CD14-positive monocyte (primary cell): ENCODE results near the gene DPP10. TPM values are rescaled to one million over a fixed set of nuclear protein-coding genes. Genes with fewer than 3 reads are reported as not detected.

Experiments used
- DNase-seq, 3 donors: peaks; one replicate each; pipeline ENCODE4 v3.0.0-alpha.2; 2011 to 2022
- H2AFZ ChIP-seq: 2 replicates; pipeline ENCODE4 v1.6.0; 2012; ENCODE audit warnings: mild to moderate bottlenecking, low read depth, low read length, inconsistent platforms; ENCODE audit not compliant: insufficient read depth, poor library complexity, severe bottlenecking
- H3K27ac ChIP-seq, 2 donors: 1 replicate in 1 of 2; 2 replicates in 1 of 2; pipeline ENCODE4 v1.5.1; 2012 to 2013; ENCODE audit warnings: low read length in 2 of 2, control low read depth in 1 of 2, inconsistent platforms in 1 of 2, low read depth in 1 of 2, mild to moderate bottlenecking in 1 of 2
- H3K27me3 ChIP-seq, 2 donors: one replicate each; pipeline versions ENCODE4 v1.6.0 to v1.6.1; 2011 to 2013; ENCODE audit warnings: low read length in 2 of 2; ENCODE audit not compliant: control insufficient read depth in 2 of 2, insufficient read depth in 2 of 2
- H3K36me3 ChIP-seq, 2 donors: replicated peaks in 1 of 2; 1 replicate in 1 of 2; 2 replicates in 1 of 2; pipeline versions ENCODE4 v1.5.1 to v1.6.1; 2012 to 2013; ENCODE audit warnings: low read length in 2 of 2, control low read depth in 1 of 2, inconsistent platforms in 1 of 2, mild to moderate bottlenecking in 1 of 2; ENCODE audit not compliant: insufficient read depth in 2 of 2, control insufficient read depth in 1 of 2
- H3K4me1 ChIP-seq, 2 donors: 1 replicate in 1 of 2; 2 replicates in 1 of 2; pipeline versions ENCODE4 v1.5.1 to v1.6.1; 2012 to 2013; ENCODE audit warnings: low read length in 2 of 2, control low read depth in 1 of 2, inconsistent platforms in 1 of 2, mild to moderate bottlenecking in 1 of 2, moderate library complexity in 1 of 2; ENCODE audit not compliant: insufficient read depth in 2 of 2, control insufficient read depth in 1 of 2
- H3K4me2 ChIP-seq: replicated peaks from 2 replicates; pipeline ENCODE3; 2012; ENCODE audit warnings: low read length, moderate library complexity, mild to moderate bottlenecking; ENCODE audit not compliant: poor library complexity, severe bottlenecking; ENCODE audit errors: extremely low read depth
- H3K4me3 ChIP-seq, 3 experiments: fragments of 200-600 bp in 1 of 3; sonication (generic) in 1 of 3; replicated peaks in 1 of 3; 1 replicate in 2 of 3; 2 replicates in 1 of 3; pipeline ENCODE4 v1.5.1; 2011 to 2013; ENCODE audit warnings: low read length in 3 of 3, mild to moderate bottlenecking in 3 of 3, control low read depth in 2 of 3, low read depth in 2 of 3, inconsistent platforms in 1 of 3, moderate library complexity in 1 of 3
- H3K79me2 ChIP-seq: 2 replicates; pipeline ENCODE4 v1.6.0; 2012; ENCODE audit warnings: mild to moderate bottlenecking, control low read depth, inconsistent platforms, low read length, moderate library complexity; ENCODE audit not compliant: insufficient read depth
- H3K9ac ChIP-seq: 2 replicates; pipeline ENCODE4 v1.6.0; 2017; ENCODE audit warnings: low read length, mild to moderate bottlenecking; ENCODE audit not compliant: insufficient read depth, poor library complexity, severe bottlenecking
- H3K9me3 ChIP-seq, 2 donors: replicated peaks in 1 of 2; 1 replicate in 1 of 2; 2 replicates in 1 of 2; pipeline versions ENCODE4 v1.5.1 to v1.6.1; 2012 to 2013; ENCODE audit warnings: low read length in 2 of 2, control low read depth in 1 of 2; ENCODE audit not compliant: control insufficient read depth in 1 of 2, insufficient read depth in 1 of 2
- H4K20me1 ChIP-seq: 2 replicates; pipeline ENCODE4 v1.6.0; 2012; ENCODE audit warnings: mild to moderate bottlenecking, low read length, control low read depth, moderate library complexity; ENCODE audit not compliant: insufficient read depth
- H3K27ac Mint-ChIP-seq, 7 donors: one replicate each; pipeline ENCODE4 v1.8.0; 2020; ENCODE audit warnings: mild to moderate bottlenecking in 7 of 7, mixed read lengths in 7 of 7, moderate library complexity in 6 of 7, inconsistent platforms in 2 of 7
- H3K27me3 Mint-ChIP-seq, 3 donors: one replicate each; pipeline ENCODE4 v1.8.0; 2021 to 2022; ENCODE audit warnings: low read depth in 3 of 3, mild to moderate bottlenecking in 3 of 3, mixed read lengths in 3 of 3, moderate library complexity in 3 of 3, inconsistent platforms in 1 of 3
- H3K36me3 Mint-ChIP-seq, 2 donors: one replicate each; pipeline ENCODE4 v1.8.0; 2020; ENCODE audit warnings: mixed read lengths in 2 of 2, inconsistent platforms in 1 of 2, mild to moderate bottlenecking in 1 of 2
- H3K4me1 Mint-ChIP-seq: one replicate; pipeline ENCODE4 v1.8.0; 2020; ENCODE audit warnings: mild to moderate bottlenecking, mixed read lengths
- H3K4me3 Mint-ChIP-seq, 2 donors: one replicate each; pipeline ENCODE4 v1.8.0; 2020; ENCODE audit warnings: mild to moderate bottlenecking in 2 of 2, mixed read lengths in 2 of 2, moderate library complexity in 1 of 2
- H3K9me3 Mint-ChIP-seq, 7 donors: one replicate each; pipeline ENCODE4 v1.8.0; 2020 to 2022; ENCODE audit warnings: mixed read lengths in 7 of 7, mild to moderate bottlenecking in 6 of 7, moderate library complexity in 6 of 7, inconsistent platforms in 2 of 7
- WGBS: methylation state at CpG from one replicate; pipeline ENCODE4 v1.1.5; 2013; ENCODE audit warnings: missing lambda C conversion rate; ENCODE audit not compliant: insufficient coverage; 5-methylcytosine and 5-hydroxymethylcytosine counted together
- intact Hi-C, 2 donors: fragments of 100-400 bp; cut with micrococcal nuclease; formaldehyde crosslinking; loops; one replicate each; pipeline versions ENCODE4 v1.15.0 to v1.15.1; 2023
- polyA plus RNA-seq, 3 donors: library from polyadenylated mRNA; depleted of rRNA in 1 of 3; unstranded in 2 of 3; stranded (reverse) in 1 of 3; fragments of 300-500 nt in 2 of 3; fragments of >200 nt in 1 of 3; fragmentation: Illumina TruSeq in 2 of 3; gene quantifications; 1 replicate in 2 of 3; 2 replicates in 1 of 3; pipeline ENCODE4 v1.2.3, GENCODE V29; 2012 to 2021
- TF ChIP-seq, protein P1 (sequence below): fragments of 200-600 bp; IDR thresholded peaks from one replicate; pipeline ENCODE4 v1.8.0; 2022; ENCODE audit warnings: antibody characterized with exemption, mild to moderate bottlenecking

DPP10 gene
- polyA plus RNA-seq, 3 donors = not detected

GRCh38 chr2:115650827-115651226 lies 1208.4 kb downstream of the DPP10 start:
- intact Hi-C loops = no loop called here
- Mint-ChIP-seq H3K27ac (peak overlapping the region in 1 of 7 donors; percentile 22), H3K9me3 (peaks cover 0 to 4% (median 1%) of the 10 kb centered on the region in 7 donors), H3K4me3 (no peak overlapping the region), H3K4me1 (no peaks in the 10 kb centered on the region), H3K36me3 (no peaks in the 10 kb centered on the region), H3K27me3 (no peaks in the 10 kb centered on the region)
- no CpG with 5 or more reads among the region's 2 CpGs for WGBS
- TF ChIP-seq, protein P1, sequence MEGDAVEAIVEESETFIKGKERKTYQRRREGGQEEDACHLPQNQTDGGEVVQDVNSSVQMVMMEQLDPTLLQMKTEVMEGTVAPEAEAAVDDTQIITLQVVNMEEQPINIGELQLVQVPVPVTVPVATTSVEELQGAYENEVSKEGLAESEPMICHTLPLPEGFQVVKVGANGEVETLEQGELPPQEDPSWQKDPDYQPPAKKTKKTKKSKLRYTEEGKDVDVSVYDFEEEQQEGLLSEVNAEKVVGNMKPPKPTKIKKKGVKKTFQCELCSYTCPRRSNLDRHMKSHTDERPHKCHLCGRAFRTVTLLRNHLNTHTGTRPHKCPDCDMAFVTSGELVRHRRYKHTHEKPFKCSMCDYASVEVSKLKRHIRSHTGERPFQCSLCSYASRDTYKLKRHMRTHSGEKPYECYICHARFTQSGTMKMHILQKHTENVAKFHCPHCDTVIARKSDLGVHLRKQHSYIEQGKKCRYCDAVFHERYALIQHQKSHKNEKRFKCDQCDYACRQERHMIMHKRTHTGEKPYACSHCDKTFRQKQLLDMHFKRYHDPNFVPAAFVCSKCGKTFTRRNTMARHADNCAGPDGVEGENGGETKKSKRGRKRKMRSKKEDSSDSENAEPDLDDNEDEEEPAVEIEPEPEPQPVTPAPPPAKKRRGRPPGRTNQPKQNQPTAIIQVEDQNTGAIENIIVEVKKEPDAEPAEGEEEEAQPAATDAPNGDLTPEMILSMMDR = no peak
- no peaks in the 10 kb centered on the region for H3K36me3 ChIP-seq
- no peak overlapping the region for H3K27ac ChIP-seq
- no peaks in the 10 kb centered on the region for H4K20me1 ChIP-seq
- H3K79me2 ChIP-seq = no peaks in the 10 kb centered on the region
- no peaks in the 10 kb centered on the region for H3K4me1 ChIP-seq
- no peak overlapping the region for H3K4me2 ChIP-seq
- no peak overlapping the region for H3K9ac ChIP-seq
- no peak overlapping the region for H2AFZ ChIP-seq
- no peaks in the 10 kb centered on the region for H3K27me3 ChIP-seq
- H3K4me3 ChIP-seq = no peak overlapping the region
- H3K9me3 ChIP-seq = no peaks in the 10 kb centered on the region
- DNase-seq = no peak

- Mint-ChIP-seq H3K9me3 (peaks cover 0 to 4% (median 1%) of the 10 kb centered on the region in 7 donors), H3K36me3 (no peaks in the 10 kb centered on the region), H3K4me3 (no peak overlapping the region), H3K27ac (no peak overlapping the region), H3K27me3 (no peaks in the 10 kb centered on the region), H3K4me1 (no peaks in the 10 kb centered on the region)
- Histone ChIP-seq H3K36me3 (no peaks in the 10 kb centered on the region), H3K9ac (no peak overlapping the region), H3K9me3 (no peaks in the 10 kb centered on the region), H3K4me2 (no peak overlapping the region), H4K20me1 (no peaks in the 10 kb centered on the region), H3K4me1 (no peaks in the 10 kb centered on the region), H3K27ac (no peak overlapping the region), H3K27me3 (no peaks in the 10 kb centered on the region), H2AFZ (no peak overlapping the region), H3K79me2 (no peaks in the 10 kb centered on the region), H3K4me3 (no peak overlapping the region)
- DNase-seq = no peak
- 84% methylated on average over 2 of the region's 4 CpGs for WGBS
- TF ChIP-seq, protein P1 = no peak
- intact Hi-C loops = no loop called here
Observed at GRCh38 chr2:115652652-115653051, 1210.2 kb downstream of the DPP10 start.
